Body of pancreas (tissue), 4 donors: Measurements from ENCODE around the gene AQR. TPM values are rescaled to one million over a fixed set of nuclear protein-coding genes. Genes with fewer than 3 reads are reported as not detected.

ENCODE experiments used
- ATAC-seq: fragments of 150-250 bp; one replicate; pipeline ENCODE4 v1.9.1; 2016
- DNase-seq, 4 donors: peaks; one replicate each; pipeline ENCODE4 v3.0.0-alpha.2; 2019
- H3K27ac ChIP-seq, 4 donors: fragments of 200-600 bp; sonication (generic); 1 replicate in 3 of 4; 2 replicates in 1 of 4; pipeline versions ENCODE4 v1.5.1 to v1.6.1; 2016 to 2019; ENCODE audit warnings: mild to moderate bottlenecking in 1 of 4, mixed read lengths in 1 of 4, moderate library complexity in 1 of 4
- H3K27me3 ChIP-seq, 2 donors: fragments of 200-600 bp; sonication (generic); one replicate each; pipeline ENCODE4 v1.6.0; 2016; ENCODE audit warnings: mild to moderate bottlenecking in 1 of 2
- H3K36me3 ChIP-seq, 2 donors: fragments of 200-600 bp; sonication (generic); replicated peaks in 1 of 2; 2 replicates each; pipeline ENCODE4 v1.5.1; 2016; ENCODE audit warnings: low read depth in 2 of 2; ENCODE audit not compliant: insufficient read depth in 1 of 2
- H3K4me1 ChIP-seq: fragments of 200-600 bp; sonication (generic); one replicate; pipeline ENCODE4 v1.6.0; 2016
- H3K4me3 ChIP-seq, 2 donors: fragments of 200-600 bp; sonication (generic); 1 replicate in 1 of 2; 2 replicates in 1 of 2; pipeline ENCODE4 v1.5.1; 2016 to 2019
- H3K9me3 ChIP-seq, 3 donors: fragments of 200-600 bp; sonication (generic); 1 replicate in 2 of 3; 2 replicates in 1 of 3; pipeline ENCODE4 v1.5.1; 2016
- CTCF ChIP-seq, 7 experiments: fragments of 450-650 bp in 4 of 7; fragments of 200-600 bp in 3 of 7; sonication (generic) in 3 of 7; IDR thresholded peaks; one replicate each; pipeline ENCODE4 v1.5.1; 2016 to 2019; ENCODE audit warnings: antibody characterized with exemption in 7 of 7
- POLR2A ChIP-seq, 3 donors: fragments of 450-650 bp; IDR thresholded peaks; one replicate each; pipeline ENCODE4 v1.6.1; 2016; ENCODE audit warnings: antibody characterized with exemption in 3 of 3, mild to moderate bottlenecking in 2 of 3
- WGBS, 2 donors: methylation state at CpG; one replicate each; pipeline ENCODE4 v1.1.5; 2017; 5-methylcytosine and 5-hydroxymethylcytosine counted together
- intact Hi-C: fragments of 100-400 bp; cut with DNase I; formaldehyde crosslinking; loops from one replicate; pipeline ENCODE4 v1.15.1; 2023
- total RNA-seq, 2 donors: library from RNA; depleted of rRNA; stranded (reverse); fragments of >200 nt; gene quantifications; one replicate each; pipeline ENCODE4 v1.1.0, GENCODE V29; 2016

The AQR gene
- total RNA-seq, 2 donors from 2014 or later = 10.5 to 15.0 TPM

- DNase-seq (peak in 1 of 4 donors; percentile 12), ATAC-seq (no peak)
- intact Hi-C loops = no loop called here
- Histone ChIP-seq H3K9me3 (no peaks in the 10 kb centered on the region), H3K4me1 (peaks cover 15% of the 10 kb centered on the region), H3K4me3 (no peak overlapping the region), H3K36me3 (peaks cover 0 to 12% of the 10 kb centered on the region in 2 donors), H3K27me3 (no peaks in the 10 kb centered on the region), H3K27ac (no peak overlapping the region)
- TF ChIP-seq CTCF (IDR thresholded peaks at IDR 0.05) (no peak), POLR2A (IDR thresholded peaks at IDR 0.05) (no peak)
Observed at GRCh38 chr15:34855893-34856292, 113.6 kb downstream of the AQR start.

GRCh38 chr15:34855413-34855812, 114.1 kb downstream of the AQR start:
- H3K27ac ChIP-seq = no peak overlapping the region
- H3K9me3 ChIP-seq = no peaks in the 10 kb centered on the region
- H3K36me3 ChIP-seq = peaks cover 0 to 12% of the 10 kb centered on the region in 2 donors
- TF ChIP-seq POLR2A (IDR thresholded peaks at IDR 0.05) = no peak
- no peak for TF ChIP-seq CTCF (IDR thresholded peaks at IDR 0.05)
- H3K27me3 ChIP-seq = no peaks in the 10 kb centered on the region
- 27 to 57% methylated on average over 1 of the region's 1 CpG for WGBS, 2 donors
- DNase-seq (no peak), ATAC-seq (no peak)
- intact Hi-C loops = no loop called here
- H3K4me3 ChIP-seq = no peak overlapping the region
- peaks cover 15% of the 10 kb centered on the region for H3K4me1 ChIP-seq

GRCh38 chr15:34854232-34854631, 115.3 kb downstream of the AQR start:
- TF ChIP-seq CTCF (IDR thresholded peaks at IDR 0.05) (no peak), POLR2A (IDR thresholded peaks at IDR 0.05) (no peak)
- intact Hi-C loops = no loop called here
- H3K4me1 ChIP-seq = peaks cover 15% of the 10 kb centered on the region
- H3K27me3 ChIP-seq = no peaks in the 10 kb centered on the region
- 75 to 91% methylated on average over 2 of the region's 2 CpGs for WGBS, 2 donors
- no peak for ATAC-seq
- peaks cover 0 to 9% of the 10 kb centered on the region in 2 donors for H3K36me3 ChIP-seq
- no peak overlapping the region for H3K27ac ChIP-seq
- H3K4me3 ChIP-seq = no peak overlapping the region
- no peaks in the 10 kb centered on the region for H3K9me3 ChIP-seq
- no peak for DNase-seq

GRCh38 chr15:34853001-34853758, 116.4 kb downstream of the AQR start:
- intact Hi-C loops = no loop called here
- no peak for TF ChIP-seq POLR2A (IDR thresholded peaks at IDR 0.05)
- no peaks in the 10 kb centered on the region for H3K9me3 ChIP-seq
- H3K27ac ChIP-seq = no peak overlapping the region
- DNase-seq (no peak), ATAC-seq (no peak)
- WGBS, 2 donors = 63 to 74% methylated on average over 2 of the region's 2 CpGs
- H3K36me3 ChIP-seq = peaks cover 0 to 7% of the 10 kb centered on the region in 2 donors
- no peaks in the 10 kb centered on the region for H3K27me3 ChIP-seq
- H3K4me3 ChIP-seq = no peak overlapping the region
- H3K4me1 ChIP-seq = peaks cover 15% of the 10 kb centered on the region

- Histone ChIP-seq H3K9me3 (no peaks in the 10 kb centered on the region), H3K4me3 (no peak overlapping the region), H3K27ac (no peak overlapping the region), H3K36me3 (peaks cover 0 to 5% of the 10 kb centered on the region in 2 donors), H3K4me1 (peaks cover 15% of the 10 kb centered on the region), H3K27me3 (no peaks in the 10 kb centered on the region)
- ATAC-seq (no peak), DNase-seq (no peak)
- TF ChIP-seq CTCF (IDR thresholded peaks at IDR 0.05) = no peak
- no peak for TF ChIP-seq POLR2A (IDR thresholded peaks at IDR 0.05)
- intact Hi-C loops = no loop called here
- 78 to 96% methylated on average over 4 of the region's 4 CpGs for WGBS, 2 donors
Observed at GRCh38 chr15:34851751-34852150, 117.8 kb downstream of the AQR start.
